ENCODE data around the gene TDP1.
"Not testable (repeated sequence)": the region's sequence is repeated elsewhere in the genome, so short reads cannot be mapped to it uniquely, and the experiment has no call there.

Gene TDP1

GRCh38 chr14:89992273-89992672 is 36.5 kb downstream of the TDP1 start:
- FAIRE-seq: no peak

GRCh38 chr14:89996963-89997362 is 41.2 kb downstream of the TDP1 start:
- FAIRE-seq: no peak

- no peak for FAIRE-seq
Measured at GRCh38 chr14:90000935-90001334, 45.2 kb downstream of the TDP1 start.

- no peak for FAIRE-seq
Measured at GRCh38 chr14:90003526-90004307, 48.0 kb downstream of the TDP1 start.

GRCh38 chr14:90005441-90005840 is 49.7 kb downstream of the TDP1 start:
- FAIRE-seq: no peak

- FAIRE-seq: no peak
Measured at GRCh38 chr14:90005939-90006530, 50.3 kb downstream of the TDP1 start.

GRCh38 chr14:90017371-90017770 is 61.6 kb downstream of the TDP1 start:
- no peak for FAIRE-seq

- FAIRE-seq: no peak
Measured at GRCh38 chr14:90019824-90020523, 64.2 kb downstream of the TDP1 start.

GRCh38 chr14:90023176-90023896 is 67.6 kb downstream of the TDP1 start:
- FAIRE-seq: no peak

- FAIRE-seq: no peak
Measured at GRCh38 chr14:90024910-90025309, 69.2 kb downstream of the TDP1 start.

- FAIRE-seq: not testable (repeated sequence)
Measured at GRCh38 chr14:90026608-90027007, 70.9 kb downstream of the TDP1 start.

- no peak for FAIRE-seq
Measured at GRCh38 chr14:90027842-90028241, 72.1 kb downstream of the TDP1 start.

GRCh38 chr14:90034156-90034555 is 78.4 kb downstream of the TDP1 start:
- no peak for FAIRE-seq

GRCh38 chr14:90034835-90035525 is 79.3 kb downstream of the TDP1 start:
- no peak for FAIRE-seq

- FAIRE-seq: no peak
Measured at GRCh38 chr14:90039253-90040010, 83.7 kb downstream of the TDP1 start.

- no peak for FAIRE-seq
Measured at GRCh38 chr14:90040411-90040810, 84.7 kb downstream of the TDP1 start.

GRCh38 chr14:90042496-90043252 is 86.9 kb downstream of the TDP1 start:
- no peak for FAIRE-seq

GRCh38 chr14:90045616-90046015 is 89.9 kb downstream of the TDP1 start:
- no peak for FAIRE-seq

GRCh38 chr14:90049390-90049789 is 93.7 kb downstream of the TDP1 start:
- no peak for FAIRE-seq

GRCh38 chr14:90050271-90050670 is 94.5 kb downstream of the TDP1 start:
- FAIRE-seq: no peak

- no peak for FAIRE-seq
Measured at GRCh38 chr14:90053044-90053443, 97.3 kb downstream of the TDP1 start.
